ENCODE measurements around the gene SOX1. TPM values are rescaled to one million over a fixed set of nuclear protein-coding genes. Genes with fewer than 3 reads are reported as not detected.

The SOX1 gene
- polyA plus RNA-seq, 1 of the 3 experiments (the other 2 are of a cell fraction), result not detected

- no peaks in the 10 kb centered on the region for H3K9me3 ChIP-seq
- no peaks in the 10 kb centered on the region for H3K9me2 ChIP-seq
- ChIA-PET POLR2A (no interaction called here), CTCF (no interaction called here)
- no peak overlapping the region for H3K9ac ChIP-seq
- TF ChIP-seq FOXM1 (IDR thresholded peaks at IDR 0.05; ENCODE audit: low read depth) (no peak), RFX5 (IDR thresholded peaks at IDR 0.05; ENCODE audit: low read length) (no peak)
- TF ChIP-seq, protein P1, sequence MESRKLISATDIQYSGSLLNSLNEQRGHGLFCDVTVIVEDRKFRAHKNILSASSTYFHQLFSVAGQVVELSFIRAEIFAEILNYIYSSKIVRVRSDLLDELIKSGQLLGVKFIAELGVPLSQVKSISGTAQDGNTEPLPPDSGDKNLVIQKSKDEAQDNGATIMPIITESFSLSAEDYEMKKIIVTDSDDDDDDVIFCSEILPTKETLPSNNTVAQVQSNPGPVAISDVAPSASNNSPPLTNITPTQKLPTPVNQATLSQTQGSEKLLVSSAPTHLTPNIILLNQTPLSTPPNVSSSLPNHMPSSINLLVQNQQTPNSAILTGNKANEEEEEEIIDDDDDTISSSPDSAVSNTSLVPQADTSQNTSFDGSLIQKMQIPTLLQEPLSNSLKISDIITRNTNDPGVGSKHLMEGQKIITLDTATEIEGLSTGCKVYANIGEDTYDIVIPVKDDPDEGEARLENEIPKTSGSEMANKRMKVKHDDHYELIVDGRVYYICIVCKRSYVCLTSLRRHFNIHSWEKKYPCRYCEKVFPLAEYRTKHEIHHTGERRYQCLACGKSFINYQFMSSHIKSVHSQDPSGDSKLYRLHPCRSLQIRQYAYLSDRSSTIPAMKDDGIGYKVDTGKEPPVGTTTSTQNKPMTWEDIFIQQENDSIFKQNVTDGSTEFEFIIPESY (IDR thresholded peaks at IDR 0.05; ENCODE audit: borderline replicate concordance, low read depth), result no peak
- no peaks in the 10 kb centered on the region for H3K36me3 ChIP-seq (replicated peaks in 1 of 2; ENCODE audit: control insufficient read depth in 1 of 2, insufficient read depth in 2 of 2, low read length in 1 of 2)
- no peaks in the 10 kb centered on the region for H3F3A ChIP-seq (replicated peaks; ENCODE audit: insufficient read depth)
- H3K4me2 ChIP-seq, result no peak overlapping the region
- peaks cover 76% of the 10 kb centered on the region for H3K27me3 ChIP-seq (ENCODE audit: insufficient read depth)
- no peak overlapping the region for H2AFZ ChIP-seq (ENCODE audit: low read depth)
- H3K27ac ChIP-seq (ENCODE audit: low read depth in 2 of 2, low read length in 1 of 2), result no peak overlapping the region
- no peaks in the 10 kb centered on the region for H3K79me2 ChIP-seq (ENCODE audit: insufficient read depth)
- H3K4me1 ChIP-seq (ENCODE audit: control insufficient read depth in 1 of 2, insufficient read depth in 2 of 2, low read depth in 1 of 2, low read length in 1 of 2), result no peaks in the 10 kb centered on the region
- WGBS (ENCODE audit: low lambda C conversion rate), result 8% methylated on average over 26 of the region's 36 CpGs
- no peak overlapping the region for H3K4me3 ChIP-seq (ENCODE audit: low read depth in 2 of 2, low read length in 1 of 2)
- no peak for DNase-seq
- no peaks in the 10 kb centered on the region for H4K20me1 ChIP-seq (ENCODE audit: insufficient read depth)
These were observed 39.7 kb downstream of the SOX1 start for GRCh38 chr13:112106478-112107141.

- ChIA-PET CTCF (no interaction called here), POLR2A (no interaction called here)
- H3K4me2 ChIP-seq, result no peak overlapping the region
- no peak overlapping the region for H2AFZ ChIP-seq (ENCODE audit: low read depth)
- H3K4me1 ChIP-seq (ENCODE audit: control insufficient read depth in 1 of 2, insufficient read depth in 2 of 2, low read depth in 1 of 2, low read length in 1 of 2), result no peaks in the 10 kb centered on the region
- H3K4me3 ChIP-seq (ENCODE audit: low read depth in 2 of 2, low read length in 1 of 2), result no peak overlapping the region
- no peaks in the 10 kb centered on the region for H3K9me3 ChIP-seq
- peaks cover 69% of the 10 kb centered on the region for H3K27me3 ChIP-seq (ENCODE audit: insufficient read depth)
- WGBS (ENCODE audit: low lambda C conversion rate), result 12% methylated on average over 16 of the region's 18 CpGs
- H3F3A ChIP-seq (replicated peaks; ENCODE audit: insufficient read depth), result no peaks in the 10 kb centered on the region
- H3K27ac ChIP-seq (ENCODE audit: low read depth in 2 of 2, low read length in 1 of 2), result no peak overlapping the region
- H3K9me2 ChIP-seq, result no peaks in the 10 kb centered on the region
- H3K9ac ChIP-seq, result no peak overlapping the region
- no peak for TF ChIP-seq YY1 (IDR thresholded peaks at IDR 0.05; ENCODE audit: low read depth)
- TF ChIP-seq FOXM1 (IDR thresholded peaks at IDR 0.05; ENCODE audit: low read depth), result no peak
- no peaks in the 10 kb centered on the region for H3K36me3 ChIP-seq (replicated peaks in 1 of 2; ENCODE audit: control insufficient read depth in 1 of 2, insufficient read depth in 2 of 2, low read length in 1 of 2)
- DNase-seq, result no peak
- no peaks in the 10 kb centered on the region for H3K79me2 ChIP-seq (ENCODE audit: insufficient read depth)
- no peaks in the 10 kb centered on the region for H4K20me1 ChIP-seq (ENCODE audit: insufficient read depth)
These were observed 40.3 kb downstream of the SOX1 start for GRCh38 chr13:112107289-112107688.

- Histone ChIP-seq H3K27me3 (ENCODE audit: insufficient read depth) (peaks cover 58% of the 10 kb centered on the region), H2AFZ (ENCODE audit: low read depth) (no peak overlapping the region), H3K27ac (ENCODE audit: low read depth in 2 of 2, low read length in 1 of 2) (no peak overlapping the region), H3K4me3 (ENCODE audit: low read depth in 2 of 2, low read length in 1 of 2) (no peak overlapping the region), H3K9ac (no peak overlapping the region), H3K9me2 (no peaks in the 10 kb centered on the region), H3K9me3 (no peaks in the 10 kb centered on the region), H3K4me2 (no peak overlapping the region), H3F3A (replicated peaks; ENCODE audit: insufficient read depth) (no peaks in the 10 kb centered on the region), H3K79me2 (ENCODE audit: insufficient read depth) (no peaks in the 10 kb centered on the region), H3K36me3 (replicated peaks in 1 of 2; ENCODE audit: control insufficient read depth in 1 of 2, insufficient read depth in 2 of 2, low read length in 1 of 2) (no peaks in the 10 kb centered on the region), H3K4me1 (ENCODE audit: control insufficient read depth in 1 of 2, insufficient read depth in 2 of 2, low read depth in 1 of 2, low read length in 1 of 2) (no peaks in the 10 kb centered on the region), H4K20me1 (ENCODE audit: insufficient read depth) (no peaks in the 10 kb centered on the region)
- TF ChIP-seq USF2 (IDR thresholded peaks at IDR 0.05; ENCODE audit: borderline replicate concordance, low read depth, low read length) (no peak), EZH2phosphoT487 (IDR thresholded peaks at IDR 0.05; ENCODE audit: borderline replicate concordance, low read depth) (no peak), GATA2 (CRISPR knock-in tag; IDR thresholded peaks at IDR 0.05) (no peak), PBX3 (IDR thresholded peaks at IDR 0.05) (no peak), RAD21 (IDR thresholded peaks at IDR 0.05; ENCODE audit: low read length) (no peak)
- DNase-seq, result no peak
- CTCF ChIA-PET, result no interaction called here
- POLR2A ChIA-PET, result no interaction called here
These were observed 43.5 kb downstream of the SOX1 start for GRCh38 chr13:112110479-112110878.
